ENCODE data around the gene TNRC18.

Gene TNRC18

GRCh38 chr7:5421714-5422395, 1.8 kb downstream of the TNRC18 start:
- TF ChIP-seq, protein P1, sequence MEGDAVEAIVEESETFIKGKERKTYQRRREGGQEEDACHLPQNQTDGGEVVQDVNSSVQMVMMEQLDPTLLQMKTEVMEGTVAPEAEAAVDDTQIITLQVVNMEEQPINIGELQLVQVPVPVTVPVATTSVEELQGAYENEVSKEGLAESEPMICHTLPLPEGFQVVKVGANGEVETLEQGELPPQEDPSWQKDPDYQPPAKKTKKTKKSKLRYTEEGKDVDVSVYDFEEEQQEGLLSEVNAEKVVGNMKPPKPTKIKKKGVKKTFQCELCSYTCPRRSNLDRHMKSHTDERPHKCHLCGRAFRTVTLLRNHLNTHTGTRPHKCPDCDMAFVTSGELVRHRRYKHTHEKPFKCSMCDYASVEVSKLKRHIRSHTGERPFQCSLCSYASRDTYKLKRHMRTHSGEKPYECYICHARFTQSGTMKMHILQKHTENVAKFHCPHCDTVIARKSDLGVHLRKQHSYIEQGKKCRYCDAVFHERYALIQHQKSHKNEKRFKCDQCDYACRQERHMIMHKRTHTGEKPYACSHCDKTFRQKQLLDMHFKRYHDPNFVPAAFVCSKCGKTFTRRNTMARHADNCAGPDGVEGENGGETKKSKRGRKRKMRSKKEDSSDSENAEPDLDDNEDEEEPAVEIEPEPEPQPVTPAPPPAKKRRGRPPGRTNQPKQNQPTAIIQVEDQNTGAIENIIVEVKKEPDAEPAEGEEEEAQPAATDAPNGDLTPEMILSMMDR (IDR thresholded peaks at IDR 0.05; ENCODE audit: low read depth, low read length): no peak
- no peak for DNase-seq (ENCODE audit: extremely low read depth, low read depth)

GRCh38 chr7:5420881-5421713, 2.5 kb downstream of the TNRC18 start:
- TF ChIP-seq, protein P1 (IDR thresholded peaks at IDR 0.05; ENCODE audit: low read depth, low read length): no peak
- DNase-seq (ENCODE audit: extremely low read depth, low read depth): no peak

DNA sequence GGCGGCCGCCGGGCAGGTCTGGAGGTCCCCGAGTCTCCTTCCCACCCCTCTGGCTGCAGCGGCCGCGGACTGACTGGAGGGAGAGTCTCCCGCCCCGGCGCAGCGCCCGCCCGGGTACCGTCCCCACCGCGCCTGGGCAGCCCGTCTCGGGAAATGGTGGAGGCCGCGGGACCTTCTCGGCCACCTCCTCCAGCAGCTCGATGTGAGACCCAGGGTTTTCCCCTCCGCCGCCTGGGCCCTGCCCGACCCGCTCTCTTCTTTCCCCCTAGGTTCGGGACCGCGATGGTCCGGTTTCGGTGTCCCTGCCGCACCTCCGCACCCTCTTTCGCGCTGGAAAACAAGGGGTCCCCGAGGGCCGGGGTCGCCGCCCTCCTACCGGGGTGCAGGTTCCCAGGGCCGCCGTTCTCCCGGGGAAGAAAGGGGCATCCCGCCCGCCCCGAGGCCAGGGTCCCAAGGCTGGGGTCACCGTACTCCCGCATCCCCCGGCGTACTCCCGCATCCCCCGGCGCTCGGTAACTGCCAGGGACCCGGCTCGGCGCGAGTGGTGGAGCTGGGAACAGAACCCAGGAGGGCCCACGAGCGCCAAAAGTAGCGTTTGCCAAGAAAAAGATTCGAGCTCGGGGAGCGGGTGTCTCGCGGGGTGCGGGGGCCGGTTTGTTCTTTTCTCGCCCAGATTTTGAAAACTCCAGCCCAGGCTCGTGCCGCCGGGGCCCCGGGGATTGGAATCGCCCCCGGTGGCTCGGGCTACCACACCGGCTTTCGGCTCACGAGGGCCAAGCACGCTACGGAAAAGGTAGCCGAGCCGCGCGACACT, 3.4 kb downstream of the TNRC18 start:
- no peak for DNase-seq (ENCODE audit: extremely low read depth, low read depth)

DNA sequence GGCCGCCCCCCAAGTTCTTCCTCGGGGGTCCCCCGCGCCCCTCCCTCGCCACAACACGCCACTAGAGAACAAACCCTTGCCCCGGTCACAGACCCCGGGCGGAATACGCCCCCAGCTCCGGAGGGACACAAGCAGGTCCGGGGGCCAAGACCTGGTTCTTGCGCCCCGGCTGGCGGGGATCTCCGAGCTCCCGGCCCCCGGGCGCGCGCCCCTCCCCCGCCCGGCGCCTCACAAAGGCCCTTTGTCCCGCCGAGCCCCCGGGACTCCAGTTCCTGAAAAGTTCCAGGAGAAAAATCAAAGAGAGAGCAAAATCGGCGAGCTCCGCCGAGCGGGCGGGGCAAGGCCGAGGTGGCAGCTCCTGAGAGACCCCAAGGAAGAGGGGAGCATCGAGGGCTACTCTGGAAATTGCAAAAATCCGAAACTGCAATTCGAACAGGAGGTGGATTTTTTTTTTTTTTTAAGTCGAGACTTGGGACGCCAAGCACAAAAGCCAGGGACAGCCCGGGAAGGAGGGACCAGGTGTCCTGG, 4.0 kb downstream of the TNRC18 start:
- DNase-seq (ENCODE audit: extremely low read depth, low read depth): no peak
- TF ChIP-seq, protein P1 (IDR thresholded peaks at IDR 0.05; ENCODE audit: low read depth, low read length): no peak

More for the DNA sequence above, 3.4 kb downstream of the TNRC18 start:
- TF ChIP-seq, protein P1 (IDR thresholded peaks at IDR 0.05; ENCODE audit: low read depth, low read length): no peak

- no peak for DNase-seq (ENCODE audit: extremely low read depth, low read depth)
- TF ChIP-seq, protein P1 (IDR thresholded peaks at IDR 0.05; ENCODE audit: low read depth, low read length): no peak
Observed at GRCh38 chr7:5418285-5418582, 5.4 kb downstream of the TNRC18 start.

GRCh38 chr7:5417106-5418071, 6.2 kb downstream of the TNRC18 start:
- DNase-seq (ENCODE audit: extremely low read depth, low read depth): no peak
- TF ChIP-seq, protein P1 (IDR thresholded peaks at IDR 0.05; ENCODE audit: low read depth, low read length): no peak

Data from AG09319 (cell line).